Right forelimb (tissue), 1 donor: Measurements from ENCODE around the gene EPHA2.
"Not testable (repeated sequence)": the region's sequence is repeated elsewhere in the genome, so short reads cannot be mapped to it uniquely, and the experiment has no call there.

Experiments
- DNase-seq: peaks from one replicate; pipeline ENCODE4 v3.0.0-alpha.2; 2018

The EPHA2 gene

DNA sequence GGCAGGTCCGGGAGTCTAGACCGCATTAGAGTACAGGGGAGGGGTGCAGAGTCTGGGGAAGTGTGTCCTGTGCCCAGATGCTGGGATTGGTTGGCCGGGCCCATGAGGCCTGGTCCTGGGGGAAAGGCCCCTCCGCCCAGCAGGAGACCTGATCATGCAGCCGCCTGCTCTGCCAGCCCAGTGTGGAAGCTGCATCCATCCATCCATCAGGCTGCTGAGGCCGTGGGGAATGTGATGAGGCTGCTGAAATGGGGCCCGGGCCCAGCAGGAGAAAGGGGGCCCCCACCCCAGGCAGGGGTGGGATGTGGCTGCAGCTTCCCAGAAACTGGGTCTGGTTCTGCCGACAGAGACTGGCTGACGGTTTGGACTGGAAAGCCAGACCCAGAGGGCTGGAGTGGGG is 37.2 kb downstream of the EPHA2 start:
- peak; percentile 47 for DNase-seq

DNA sequence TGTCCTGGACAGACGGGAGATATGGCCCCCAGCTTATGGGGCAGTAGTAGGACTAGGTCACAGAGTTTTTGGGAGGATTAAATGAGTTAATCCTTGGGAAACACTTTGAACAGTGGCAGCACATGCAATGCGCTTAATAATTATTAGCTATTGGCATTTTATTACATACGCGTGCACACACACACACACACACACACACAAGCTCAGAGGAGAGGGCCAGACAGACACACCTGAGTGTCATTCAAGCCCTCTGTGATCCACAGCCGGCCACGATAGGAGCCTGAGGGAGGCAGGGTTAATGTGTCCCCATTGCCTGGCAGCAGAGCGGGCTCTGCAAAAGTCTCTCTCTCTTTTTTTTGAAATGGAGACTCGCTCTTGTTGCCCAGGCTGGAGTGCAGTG is 37.9 kb downstream of the EPHA2 start:
- DNase-seq: peak; percentile 34

GRCh38 chr1:16117369-16117768 is 38.5 kb downstream of the EPHA2 start:
- DNase-seq: no peak

GRCh38 chr1:16116625-16117024 is 39.2 kb downstream of the EPHA2 start:
- peak; percentile 22 for DNase-seq

- DNase-seq: no peak
Observed at GRCh38 chr1:16116002-16116401, 39.9 kb downstream of the EPHA2 start.

GRCh38 chr1:16115468-16115983 is 40.3 kb downstream of the EPHA2 start:
- peak; percentile 35 for DNase-seq

DNA sequence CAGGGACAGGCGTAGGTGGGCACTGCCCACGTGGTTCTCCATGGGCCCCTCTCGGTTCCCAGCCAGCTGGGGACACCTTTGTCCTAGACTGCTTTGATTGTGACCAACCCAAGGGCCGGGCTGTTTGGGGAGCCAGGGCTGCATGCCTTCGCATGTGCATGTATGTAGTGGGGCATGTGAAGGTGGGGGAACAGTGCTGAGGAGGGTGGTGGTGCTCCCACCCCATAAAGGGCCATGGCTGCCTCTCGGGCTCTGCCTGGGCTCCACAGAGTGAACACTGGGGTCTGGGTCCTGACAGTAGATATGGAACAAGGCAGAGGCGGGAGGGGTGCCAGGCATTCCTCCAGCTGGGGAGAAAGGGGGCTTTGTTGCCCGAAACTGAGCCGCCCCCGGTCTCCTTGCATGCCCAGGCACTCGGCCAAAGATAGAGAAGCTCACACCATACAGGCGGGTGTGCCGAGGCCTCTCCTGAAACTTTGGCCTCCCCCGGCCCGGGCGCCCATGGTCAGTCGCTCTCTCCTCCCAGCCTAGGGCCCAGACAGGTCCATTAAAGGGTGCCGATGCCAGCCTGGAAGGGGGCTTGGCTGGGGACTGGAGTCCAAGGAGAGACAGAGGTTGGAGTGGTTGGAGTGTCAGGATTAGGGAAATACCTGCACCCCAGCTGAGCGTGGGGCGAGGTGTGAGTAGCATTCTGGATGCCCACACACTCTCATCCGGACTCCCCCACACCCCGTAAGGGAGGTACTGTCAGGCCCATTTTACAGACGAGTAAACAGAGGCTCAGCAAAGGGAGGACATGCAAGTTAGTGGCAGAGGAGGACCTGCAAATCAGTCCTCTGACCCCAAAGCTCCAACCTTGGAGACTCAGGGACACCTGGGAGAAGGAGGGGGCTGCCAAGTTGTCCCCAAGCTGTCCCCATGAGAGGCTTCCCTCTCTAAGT is 41.1 kb downstream of the EPHA2 start:
- peak; percentile 42 for DNase-seq

DNA sequence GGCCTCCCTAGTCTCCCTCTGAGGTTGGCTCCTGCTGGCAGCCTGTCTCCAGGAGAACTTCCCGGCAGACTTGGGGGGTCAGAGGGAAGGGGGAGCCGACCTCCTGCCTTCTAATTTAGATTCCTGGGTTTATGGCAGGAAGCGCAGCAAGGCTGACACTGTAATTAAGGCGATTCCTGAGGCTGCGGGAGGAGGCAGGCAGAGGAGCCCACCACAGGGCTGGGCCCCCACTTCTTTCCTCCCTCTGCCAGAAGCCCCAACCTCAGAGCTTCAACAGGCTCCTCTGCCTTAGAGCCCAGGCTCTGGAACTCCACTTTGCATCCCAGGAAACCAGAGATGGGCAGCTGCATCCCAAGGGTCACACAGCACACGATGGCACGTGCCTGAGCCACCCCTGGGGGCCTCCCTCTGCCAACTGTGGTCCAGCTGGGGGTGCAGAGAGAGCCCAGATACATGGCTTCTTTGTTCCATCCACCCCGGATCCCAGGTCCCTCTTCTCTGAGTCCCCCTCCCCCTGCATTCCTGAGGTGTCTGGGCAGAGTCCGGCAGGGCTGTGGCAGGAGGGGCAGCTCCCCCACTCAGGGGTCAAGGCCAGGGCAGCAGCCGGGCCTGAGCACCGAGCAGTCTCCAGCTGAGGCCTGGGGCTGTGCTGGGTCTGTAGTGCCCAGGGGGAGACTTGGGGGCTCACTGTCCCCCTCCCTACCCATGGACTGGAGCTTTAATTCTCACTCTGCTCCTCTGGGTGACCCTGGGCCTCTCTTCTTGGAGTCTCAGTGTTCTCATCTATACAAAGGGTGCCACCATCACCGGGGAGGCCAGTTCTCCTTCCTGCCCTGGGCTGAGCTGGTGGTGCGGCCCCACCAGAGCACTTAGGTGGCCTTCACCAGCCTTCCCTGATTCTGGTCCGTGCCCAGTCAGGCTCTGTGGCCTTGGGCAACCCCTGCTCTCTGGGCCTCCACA is 43.0 kb downstream of the EPHA2 start:
- peak; percentile 63 for DNase-seq

DNA sequence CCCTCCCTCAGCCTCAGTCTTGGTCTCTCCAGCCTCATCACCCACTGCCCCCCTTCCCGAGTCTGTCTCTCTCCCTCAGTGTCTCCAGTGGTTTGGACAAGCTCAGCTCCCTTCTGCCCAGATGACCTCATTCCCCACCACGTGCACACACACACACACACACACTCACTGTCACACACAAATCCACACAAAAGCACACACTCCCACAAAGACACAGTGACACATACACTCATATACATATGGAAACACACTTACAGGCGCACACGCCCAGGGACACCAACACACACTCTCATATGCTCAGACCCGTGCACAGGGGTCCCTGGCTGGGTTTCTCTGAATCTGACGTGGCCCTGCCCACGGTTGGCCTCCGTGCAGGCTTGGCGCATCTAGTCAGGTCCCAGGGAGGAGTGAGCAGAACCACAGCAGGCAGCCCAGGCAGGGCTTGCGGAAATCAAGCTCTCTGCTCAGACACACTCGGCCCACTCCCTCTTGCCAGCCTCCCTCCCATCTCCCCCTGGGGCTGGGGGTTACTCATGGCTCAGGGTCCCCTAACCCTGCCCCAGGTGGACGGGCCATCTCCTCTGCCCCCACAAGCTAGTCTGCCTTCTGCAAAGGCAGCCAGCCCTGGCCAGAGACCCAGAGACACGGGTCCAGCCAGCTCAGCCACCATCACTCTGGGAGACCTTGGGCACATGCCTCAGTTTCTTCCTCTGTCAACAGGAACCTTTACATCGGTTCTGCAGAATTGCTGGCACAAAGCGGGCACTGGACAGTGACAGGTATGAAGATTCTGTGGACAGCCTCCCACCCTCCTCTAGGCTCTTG is 43.9 kb downstream of the EPHA2 start:
- peak; percentile 78 for DNase-seq

- DNase-seq: no peak
Observed at GRCh38 chr1:16110884-16111283, 45.0 kb downstream of the EPHA2 start.

DNA sequence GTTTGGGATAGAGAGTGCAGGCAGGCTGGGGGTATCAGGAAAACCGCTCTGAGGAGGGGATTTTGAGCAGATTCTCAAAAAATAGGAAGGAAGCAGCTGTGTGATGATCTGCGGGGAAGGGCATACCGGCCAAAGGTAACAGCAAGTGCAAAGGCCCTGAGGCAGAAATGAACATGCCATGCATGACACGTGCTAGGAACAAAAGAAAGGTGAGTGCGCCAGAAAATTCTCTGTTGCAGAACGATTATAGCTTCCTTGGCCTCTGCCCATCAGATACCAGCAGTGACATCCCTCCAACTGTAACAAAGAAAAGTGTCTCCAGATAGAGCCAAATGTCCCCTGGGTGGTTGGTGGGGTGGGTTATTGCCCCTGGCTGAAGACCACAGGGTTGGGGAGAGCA is 45.4 kb downstream of the EPHA2 start:
- DNase-seq: peak; percentile 31

- peak; percentile 36 for DNase-seq
Observed at GRCh38 chr1:16109571-16109970, 46.3 kb downstream of the EPHA2 start.

- DNase-seq: not testable (repeated sequence)
Observed at GRCh38 chr1:16107039-16107438, 48.8 kb downstream of the EPHA2 start.

DNA sequence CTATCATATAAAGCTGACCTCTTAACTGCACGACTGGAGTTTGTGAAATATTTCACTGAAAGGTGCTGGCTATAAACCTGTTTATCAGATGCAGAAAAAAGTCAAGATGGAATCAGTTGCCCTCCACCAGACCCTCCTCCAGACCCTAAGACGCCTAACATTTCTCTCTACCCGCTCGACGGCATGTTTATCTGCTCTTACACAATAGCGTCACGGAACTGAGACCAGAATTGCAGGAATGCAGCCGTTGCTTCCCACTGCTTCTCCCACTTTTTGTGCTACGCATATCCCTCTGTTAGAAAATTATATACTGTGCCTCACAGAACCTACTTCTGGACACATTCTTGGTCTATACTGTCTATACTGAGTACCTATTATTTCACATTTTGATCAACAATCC is 54.2 kb downstream of the EPHA2 start:
- no peak for DNase-seq

GRCh38 chr1:16099412-16099811 is 56.5 kb downstream of the EPHA2 start:
- no peak for DNase-seq

GRCh38 chr1:16095447-16095846 is 60.4 kb downstream of the EPHA2 start:
- DNase-seq: peak; percentile 30

GRCh38 chr1:16094453-16095158 is 61.3 kb downstream of the EPHA2 start:
- peak; percentile 13 for DNase-seq

- peak; percentile 15 for DNase-seq
Observed at GRCh38 chr1:16093611-16094010, 62.3 kb downstream of the EPHA2 start.

- DNase-seq: no peak
Observed at GRCh38 chr1:16092923-16093511, 62.9 kb downstream of the EPHA2 start.

GRCh38 chr1:16092097-16092922 is 63.6 kb downstream of the EPHA2 start:
- DNase-seq: peak; percentile 35
